Activated CD8-positive, alpha-beta memory T cell treated with anti-CD3 and anti-CD28 coated beads, Interleukin-2, amount 50 U/mL, for 24 hours (primary cell): ENCODE data around the gene SOD2.
"Not testable (repeated sequence)": the region's sequence is repeated elsewhere in the genome, so short reads cannot be mapped to it uniquely, and the experiment has no call there.

Experiments used
- DNase-seq: peaks from one replicate; pipeline ENCODE4 v3.0.0-alpha.2; 2020; ENCODE audit errors: extremely low read depth

The SOD2 gene

GRCh38 chr6:159716247-159717096 lies 23.4 kb upstream of the SOD2 start:
- DNase-seq, result no peak

GRCh38 chr6:159715605-159716004 lies 22.6 kb upstream of the SOD2 start:
- DNase-seq, result no peak

DNA sequence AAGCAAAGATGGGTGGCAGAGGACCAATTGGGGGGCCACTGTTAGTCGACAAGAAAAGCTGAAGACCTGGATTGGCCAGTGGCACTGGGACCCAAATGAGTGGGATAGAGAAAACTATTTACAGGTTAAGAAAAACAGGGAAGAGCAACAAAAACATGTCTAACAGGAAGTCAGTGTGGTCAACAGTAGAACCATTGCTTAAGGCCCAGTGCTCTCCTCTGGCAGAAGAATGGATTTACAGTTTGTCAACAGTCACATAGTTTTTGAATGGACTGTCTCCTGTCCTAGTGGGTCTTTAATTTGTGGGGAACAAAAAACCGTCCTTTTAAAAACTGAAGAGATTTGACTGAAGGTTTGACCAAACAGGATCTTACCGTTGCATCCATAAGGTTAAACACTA lies 22.1 kb upstream of the SOD2 start:
- DNase-seq, result no peak

DNA sequence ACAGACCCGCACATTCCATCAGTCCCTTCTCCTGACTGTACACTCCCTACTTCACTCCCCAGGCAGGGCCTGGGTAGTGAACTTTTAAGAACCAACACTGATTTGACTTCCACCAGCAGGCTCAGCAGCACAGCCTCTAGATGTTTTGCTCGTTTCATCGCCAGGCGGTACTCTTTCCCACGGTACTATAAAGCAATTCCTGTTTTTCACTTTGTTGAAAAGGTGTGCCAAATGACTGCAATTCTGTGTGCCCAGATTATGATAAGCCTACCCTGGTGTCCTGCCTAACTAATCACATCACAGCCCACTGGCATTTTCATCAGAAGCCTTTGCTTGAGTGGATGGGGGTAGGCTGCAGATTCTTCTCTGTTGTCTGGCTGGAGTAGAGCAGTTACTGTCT lies 21.4 kb upstream of the SOD2 start:
- no peak for DNase-seq

DNA sequence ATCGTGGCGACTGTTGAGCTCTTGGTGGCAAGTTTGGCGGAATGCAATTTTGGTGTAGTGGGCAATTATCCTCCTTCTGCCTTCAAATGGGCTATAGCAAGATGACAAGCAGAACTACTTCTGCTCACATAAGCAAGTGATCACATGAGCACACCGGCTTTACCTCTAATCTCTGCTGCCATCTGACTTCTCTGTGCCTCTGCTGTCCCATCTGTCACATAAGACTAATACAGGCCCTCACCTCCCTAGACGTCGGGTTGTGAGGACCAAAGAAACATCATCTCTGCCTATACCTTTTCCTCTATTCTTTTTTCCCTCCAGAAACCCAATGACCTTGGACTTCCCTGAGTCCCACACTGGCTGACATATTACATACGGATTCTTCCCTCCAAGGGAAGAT lies 20.9 kb upstream of the SOD2 start:
- no peak for DNase-seq

- not testable (repeated sequence) for DNase-seq
Measured at GRCh38 chr6:159712389-159712788, 19.3 kb upstream of the SOD2 start.

DNA sequence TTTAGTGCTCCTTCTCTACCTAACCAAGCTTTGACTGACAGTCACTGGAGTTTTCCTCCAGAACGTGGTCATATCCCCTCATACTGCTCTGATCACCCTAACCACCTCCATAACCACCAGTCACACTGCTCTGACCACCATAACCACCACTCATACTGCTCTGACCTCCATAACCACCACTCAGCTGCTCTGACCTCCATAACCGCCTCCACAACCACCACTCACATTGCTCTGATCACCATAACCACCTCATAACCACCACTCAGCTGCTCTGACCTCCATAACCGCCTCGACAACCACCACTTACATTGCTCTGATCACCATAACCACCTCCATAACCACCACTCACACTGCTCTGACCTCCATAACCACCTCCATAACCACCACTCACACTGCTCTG lies 17.6 kb upstream of the SOD2 start:
- not testable (repeated sequence) for DNase-seq

GRCh38 chr6:159701413-159701999 lies 8.5 kb upstream of the SOD2 start:
- no peak for DNase-seq

DNA sequence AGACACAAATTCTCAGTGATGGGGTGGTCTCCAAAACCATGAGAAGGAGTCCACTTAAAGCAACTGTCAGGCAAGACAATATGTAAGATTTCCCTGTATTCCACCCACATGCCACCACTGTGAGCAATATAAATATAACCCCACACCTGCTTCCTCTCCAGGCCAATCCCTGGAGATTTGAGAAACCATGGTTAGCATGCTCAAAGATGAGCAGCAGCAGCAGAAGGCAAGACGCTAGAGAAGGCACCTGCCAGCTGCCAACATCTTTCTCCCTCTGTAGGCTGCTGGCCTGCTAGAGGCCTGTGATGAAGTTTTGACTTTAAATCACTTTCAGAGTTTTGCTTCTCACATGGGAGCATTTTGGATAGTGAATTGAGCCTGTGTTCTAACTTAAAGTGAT lies 7.9 kb upstream of the SOD2 start:
- DNase-seq, result no peak

- DNase-seq, result no peak
Measured at GRCh38 chr6:159695984-159696383, 2.9 kb upstream of the SOD2 start.

GRCh38 chr6:159693894-159694545 lies 979 bp upstream of the SOD2 start:
- no peak for DNase-seq

- no peak for DNase-seq
Measured at GRCh38 chr6:159692303-159693127, 526 bp downstream of the SOD2 start.

GRCh38 chr6:159691963-159692287 lies 1.1 kb downstream of the SOD2 start:
- DNase-seq, result no peak

DNA sequence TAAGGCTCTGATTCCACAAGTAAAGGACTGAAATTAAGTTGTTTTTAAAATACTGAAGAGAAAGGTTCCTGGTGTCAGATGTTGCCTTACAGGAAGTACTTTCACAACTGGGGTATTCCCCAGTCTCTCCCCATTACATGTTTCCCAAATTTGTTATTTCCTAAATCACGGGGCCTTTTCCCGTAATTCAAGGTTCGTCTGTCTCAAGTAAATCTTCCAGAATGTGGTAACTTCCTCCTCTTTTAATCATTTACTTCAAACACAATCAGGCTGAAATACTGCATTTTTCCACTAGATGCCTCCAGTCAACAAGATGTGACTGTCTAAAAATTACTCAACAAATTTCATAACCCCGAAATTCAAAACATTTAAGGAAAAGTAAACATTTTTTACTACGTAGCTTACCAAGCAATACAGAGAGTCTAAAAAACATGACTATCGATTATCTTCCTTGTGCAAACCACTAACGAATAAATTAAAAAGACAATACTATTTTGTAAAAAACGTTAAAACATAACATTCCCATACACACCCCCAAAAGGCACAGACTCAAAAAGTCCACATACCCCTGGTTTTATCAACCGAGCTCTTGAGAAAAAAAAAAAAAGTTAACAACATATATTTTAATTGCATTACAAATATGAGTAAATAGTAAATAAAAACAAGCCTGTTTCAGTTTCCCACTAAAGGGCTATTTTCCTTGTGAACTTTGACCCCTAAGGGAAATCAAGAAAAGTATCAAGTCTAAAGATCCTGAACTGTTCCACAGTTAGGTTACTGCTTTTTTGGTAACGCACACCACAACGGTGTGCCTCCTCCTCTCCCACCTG lies 1.7 kb downstream of the SOD2 start:
- no peak for DNase-seq

DNA sequence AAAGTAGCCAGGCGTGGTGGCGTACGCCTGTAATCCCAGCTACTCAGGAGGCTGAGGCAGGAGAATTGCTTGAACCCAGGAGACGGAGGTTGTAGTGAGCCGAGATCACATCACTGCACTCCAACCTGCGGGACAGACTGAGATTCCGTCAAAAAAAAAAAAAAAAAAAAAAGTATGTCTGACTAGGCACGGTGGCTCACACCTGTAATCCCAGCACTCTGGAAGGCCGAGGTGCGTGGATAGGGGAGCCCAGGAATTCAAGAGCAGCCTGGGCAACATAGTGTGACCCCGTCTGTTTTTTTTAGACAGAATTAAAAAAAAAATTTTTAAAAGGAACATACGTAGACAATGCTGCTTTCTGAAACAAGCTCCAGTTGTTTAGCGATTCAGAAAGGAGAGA lies 2.9 kb downstream of the SOD2 start:
- not testable (repeated sequence) for DNase-seq

DNA sequence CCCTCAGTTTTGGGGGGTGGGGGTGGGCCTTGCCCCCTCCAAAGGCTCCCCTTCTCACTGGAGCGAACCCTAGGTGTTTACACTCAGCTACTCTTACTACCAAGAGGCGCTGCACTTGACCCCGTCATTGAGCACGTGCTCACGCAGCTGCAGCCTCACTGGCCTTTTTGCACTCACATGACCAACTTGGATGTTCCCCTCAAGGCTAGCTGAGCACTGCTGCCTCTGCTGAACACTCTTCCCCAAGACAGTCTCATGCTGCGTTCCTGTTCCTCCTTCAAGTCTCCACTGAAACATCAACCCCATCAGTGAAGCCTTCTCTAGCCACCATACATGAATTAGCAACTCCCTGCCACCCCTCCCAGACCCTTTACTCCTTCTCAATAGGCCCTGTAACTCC lies 4.0 kb downstream of the SOD2 start:
- no peak for DNase-seq

DNA sequence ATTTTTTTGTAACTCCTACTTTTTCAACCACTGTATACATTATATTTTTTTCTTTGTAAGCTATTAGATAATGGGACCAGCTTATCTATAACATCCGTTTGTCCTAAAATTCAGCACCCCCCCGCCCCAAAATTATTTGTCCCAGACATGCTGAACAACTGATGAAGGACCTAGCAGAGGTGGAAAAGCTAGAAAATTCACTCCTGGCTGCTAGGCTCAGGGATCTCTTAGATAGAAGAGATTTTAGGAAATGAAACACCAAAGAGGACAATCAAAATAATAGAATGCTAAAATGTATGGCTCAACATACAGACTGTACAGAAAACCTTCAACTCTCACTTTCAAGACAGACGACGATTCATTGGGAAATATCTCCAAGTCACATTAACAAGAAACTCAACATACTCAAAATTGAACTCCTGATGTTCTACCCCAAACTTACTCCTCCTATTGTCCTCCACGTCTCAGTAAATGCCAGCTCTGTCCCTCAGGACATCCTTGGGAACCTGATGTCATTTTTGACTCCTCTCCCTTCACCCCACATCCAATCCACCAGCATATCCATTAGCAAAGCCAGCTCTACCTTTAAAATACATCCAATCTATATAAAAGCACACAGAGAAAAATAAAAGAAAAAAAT lies 4.7 kb downstream of the SOD2 start:
- DNase-seq, result no peak

- DNase-seq, result no peak
Measured at GRCh38 chr6:159687341-159687740, 5.7 kb downstream of the SOD2 start.

DNA sequence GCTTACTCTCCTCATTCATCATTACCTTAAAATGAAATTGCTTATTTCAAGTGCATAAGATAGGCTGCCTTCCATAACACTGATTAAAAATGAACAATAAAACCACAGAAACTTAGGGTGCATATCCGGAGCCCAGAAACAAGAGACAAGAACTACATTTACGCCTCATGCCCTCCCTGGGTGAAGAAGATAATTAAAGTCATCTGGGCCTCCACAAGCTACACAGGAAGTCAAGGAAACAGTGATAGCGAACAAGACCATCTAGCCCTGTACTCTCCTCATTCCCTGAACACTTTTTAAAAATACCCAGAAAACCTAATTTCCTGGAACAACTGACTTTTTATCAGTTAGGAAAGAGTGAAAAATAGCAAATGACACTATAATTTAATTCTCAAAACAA lies 6.3 kb downstream of the SOD2 start:
- no peak for DNase-seq

DNA sequence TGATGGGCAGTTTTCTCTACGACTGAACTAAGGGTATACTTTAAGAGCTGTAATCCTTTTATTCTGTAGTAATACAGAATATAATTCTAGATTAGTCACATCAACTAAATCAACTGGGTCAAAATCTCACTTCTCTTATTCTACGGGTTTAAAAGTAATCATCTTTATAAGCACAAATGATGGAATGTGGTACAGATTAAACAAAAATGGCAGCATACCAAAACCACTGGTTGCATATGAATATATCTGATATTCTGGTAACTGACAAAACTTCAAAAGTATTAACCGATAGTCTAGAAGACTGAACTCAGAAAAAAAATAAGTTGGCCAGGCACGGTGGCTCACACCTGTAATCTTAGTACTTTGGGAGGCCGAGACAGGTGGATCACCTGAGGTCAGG lies 7.0 kb downstream of the SOD2 start:
- DNase-seq, result no peak

GRCh38 chr6:159684013-159684304 lies 9.1 kb downstream of the SOD2 start:
- no peak for DNase-seq
